Astrocyte of the hippocampus (primary cell): ENCODE results near the gene FGF18.
"Not testable (repeated sequence)": the region's sequence is repeated elsewhere in the genome, so short reads cannot be mapped to it uniquely, and the experiment has no call there.

Experiments
- DNase-seq: peaks from one replicate; pipeline ENCODE4 v3.0.0; 2011; ENCODE audit warnings: low read depth, low spot score

FGF18 gene, protein sequence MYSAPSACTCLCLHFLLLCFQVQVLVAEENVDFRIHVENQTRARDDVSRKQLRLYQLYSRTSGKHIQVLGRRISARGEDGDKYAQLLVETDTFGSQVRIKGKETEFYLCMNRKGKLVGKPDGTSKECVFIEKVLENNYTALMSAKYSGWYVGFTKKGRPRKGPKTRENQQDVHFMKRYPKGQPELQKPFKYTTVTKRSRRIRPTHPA

DNA sequence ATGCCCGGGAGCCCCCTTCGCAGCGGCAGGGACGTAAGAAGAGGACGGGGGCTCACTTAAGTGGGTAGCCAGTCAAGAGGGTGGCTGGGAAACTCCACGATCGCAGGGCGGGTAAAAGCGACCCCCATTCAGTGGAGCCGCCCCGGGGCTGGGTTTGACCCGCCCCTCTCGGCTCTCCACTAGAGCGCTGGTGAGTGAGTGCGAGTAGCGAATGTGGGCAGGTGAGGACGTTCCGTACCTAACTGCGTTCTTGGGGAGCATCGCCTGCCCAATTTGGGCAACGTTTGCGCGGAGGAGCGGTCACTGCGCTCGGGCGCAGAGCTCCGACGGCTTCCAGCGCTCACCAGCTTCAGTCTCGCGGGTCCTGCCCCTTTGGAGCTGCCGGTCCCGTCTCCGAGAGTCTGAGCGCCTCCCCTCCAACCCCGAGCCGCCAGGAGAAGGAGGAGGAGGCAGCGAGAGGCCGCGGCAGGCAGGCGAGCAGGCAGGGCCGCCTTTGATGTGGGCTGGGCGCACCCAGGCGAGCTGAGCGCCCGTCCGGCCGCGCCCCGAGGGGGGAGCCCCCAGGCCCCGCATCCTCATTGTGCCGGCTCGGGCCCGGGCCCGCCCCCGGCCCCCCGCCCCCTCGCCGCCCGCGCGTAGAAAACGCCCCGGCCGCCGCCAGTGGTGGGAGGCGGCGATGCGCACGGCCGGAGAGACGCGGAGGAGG lies at the start of gene FGF18:
TSS of gene FGF18 (plus strand) at position 666 of the 706 bp plus-strand sequence. CDS start 553 bp downstream, outside the sequence.
- peak; percentile 91 for DNase-seq

DNA sequence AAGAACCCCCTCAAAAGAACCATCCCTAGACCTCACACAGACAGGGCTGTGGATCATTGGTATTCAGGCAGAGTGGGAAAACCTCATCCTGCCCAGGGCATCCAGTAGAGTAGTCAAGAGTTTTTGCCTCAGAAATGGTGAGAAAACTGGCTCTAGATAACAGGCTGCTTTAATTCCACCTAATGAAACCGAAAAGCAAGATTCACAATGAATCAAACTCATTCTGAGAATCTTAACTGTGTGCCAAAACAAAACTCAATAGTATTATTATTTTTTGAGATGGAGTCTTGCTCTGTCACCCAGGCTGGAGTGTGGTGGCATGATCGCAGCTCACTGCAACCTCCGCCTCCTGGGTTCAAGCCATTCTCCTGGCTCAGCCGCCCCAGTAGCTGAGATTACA lies 49.5 kb upstream of the FGF18 start:
- DNase-seq: no peak

DNA sequence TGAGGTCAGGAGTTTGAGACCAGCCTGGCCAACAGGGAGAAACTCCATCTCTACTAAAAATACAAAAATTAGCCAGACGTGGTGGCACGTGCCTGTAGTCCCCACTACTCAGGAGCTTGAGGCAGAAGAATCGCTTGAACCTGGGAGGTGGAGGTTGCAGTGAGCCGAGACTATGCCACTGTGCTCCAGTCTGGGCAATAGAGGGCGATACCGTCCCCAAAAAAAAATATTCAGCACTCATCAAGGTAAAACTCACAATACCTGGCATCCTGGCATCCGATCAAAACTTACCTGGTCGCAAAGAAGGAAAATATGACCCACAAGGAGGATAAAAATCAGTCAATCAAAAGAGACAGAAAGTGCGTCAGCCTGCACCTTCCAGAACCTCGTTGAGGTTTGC lies 48.6 kb upstream of the FGF18 start:
- DNase-seq: not testable (repeated sequence)

DNA sequence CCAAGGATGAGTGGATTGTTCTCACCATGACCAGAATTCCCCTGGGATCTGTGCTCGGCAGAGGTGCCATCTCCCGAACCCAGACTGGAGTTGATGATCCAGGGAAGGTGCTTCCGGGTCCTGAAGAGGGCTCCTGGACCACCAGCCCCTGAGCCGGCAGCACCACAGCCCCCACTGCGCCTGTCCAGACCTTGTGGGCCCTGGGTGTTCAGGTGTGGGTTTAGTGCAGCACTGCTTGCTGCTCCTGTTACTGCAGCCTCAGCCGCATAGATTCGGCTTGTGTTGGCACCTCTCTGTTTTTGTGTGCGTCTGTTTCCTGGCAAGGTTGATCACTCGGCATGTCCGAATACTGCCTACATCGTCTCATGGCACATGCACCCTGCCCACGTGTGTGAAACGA lies 48.1 kb upstream of the FGF18 start:
- DNase-seq: no peak

DNA sequence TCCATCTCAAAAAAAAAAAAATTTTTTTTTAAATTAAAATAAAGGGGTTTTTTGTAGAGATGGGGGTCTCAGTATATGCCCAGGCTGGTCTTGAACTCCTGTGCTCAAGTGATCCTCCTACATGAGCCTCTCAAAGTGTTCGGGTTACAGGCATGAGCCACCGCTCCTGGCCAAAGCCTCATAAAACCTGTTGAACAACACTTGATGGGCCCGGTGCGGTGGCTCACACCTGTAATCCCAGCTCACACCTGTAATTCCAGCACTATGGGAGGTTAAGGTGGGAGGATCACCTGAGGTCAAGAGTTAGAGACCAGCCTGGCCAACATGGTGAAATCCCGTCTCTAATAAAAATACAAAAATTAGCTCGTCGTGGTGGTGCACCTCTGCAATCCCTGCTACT lies 39.5 kb upstream of the FGF18 start:
- no peak for DNase-seq

DNA sequence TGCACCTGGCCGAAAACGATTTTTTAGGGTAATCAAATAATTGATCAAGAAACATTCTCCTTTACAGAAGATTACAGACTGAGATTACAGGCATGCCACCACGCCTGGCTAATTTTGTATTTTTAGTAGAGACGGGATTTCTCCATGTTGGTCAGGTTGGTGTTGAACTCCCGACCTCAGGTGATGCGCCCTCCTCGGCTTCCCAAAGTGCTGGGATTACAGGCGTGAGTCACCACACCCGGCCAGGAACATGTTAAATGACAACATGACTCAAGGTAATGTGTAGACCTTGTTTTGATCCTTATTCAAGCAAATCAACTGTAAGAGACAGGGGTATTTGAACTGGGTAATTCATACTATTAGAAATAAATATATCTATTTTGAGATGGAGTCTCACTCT lies 35.0 kb upstream of the FGF18 start:
- not testable (repeated sequence) for DNase-seq

DNA sequence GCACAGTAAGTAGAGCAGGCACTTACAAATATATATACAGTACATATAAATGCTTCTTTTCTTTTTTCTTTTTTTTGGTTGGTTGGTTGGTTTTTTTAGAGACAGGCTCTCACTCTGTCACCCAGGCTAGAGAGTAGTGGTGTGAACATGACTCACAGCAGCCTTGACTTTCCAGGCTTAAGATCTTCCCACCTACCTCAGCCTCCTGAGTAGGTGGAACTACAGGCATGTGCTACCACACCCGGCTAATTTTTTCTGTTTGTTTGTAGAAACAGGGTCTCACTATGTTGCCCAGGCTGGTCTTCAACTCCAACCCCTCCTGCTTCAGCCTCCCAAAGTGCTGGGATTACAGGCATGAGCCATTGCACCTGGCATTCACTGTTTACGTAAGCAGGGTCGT lies 34.4 kb upstream of the FGF18 start:
- DNase-seq: not testable (repeated sequence)

DNA sequence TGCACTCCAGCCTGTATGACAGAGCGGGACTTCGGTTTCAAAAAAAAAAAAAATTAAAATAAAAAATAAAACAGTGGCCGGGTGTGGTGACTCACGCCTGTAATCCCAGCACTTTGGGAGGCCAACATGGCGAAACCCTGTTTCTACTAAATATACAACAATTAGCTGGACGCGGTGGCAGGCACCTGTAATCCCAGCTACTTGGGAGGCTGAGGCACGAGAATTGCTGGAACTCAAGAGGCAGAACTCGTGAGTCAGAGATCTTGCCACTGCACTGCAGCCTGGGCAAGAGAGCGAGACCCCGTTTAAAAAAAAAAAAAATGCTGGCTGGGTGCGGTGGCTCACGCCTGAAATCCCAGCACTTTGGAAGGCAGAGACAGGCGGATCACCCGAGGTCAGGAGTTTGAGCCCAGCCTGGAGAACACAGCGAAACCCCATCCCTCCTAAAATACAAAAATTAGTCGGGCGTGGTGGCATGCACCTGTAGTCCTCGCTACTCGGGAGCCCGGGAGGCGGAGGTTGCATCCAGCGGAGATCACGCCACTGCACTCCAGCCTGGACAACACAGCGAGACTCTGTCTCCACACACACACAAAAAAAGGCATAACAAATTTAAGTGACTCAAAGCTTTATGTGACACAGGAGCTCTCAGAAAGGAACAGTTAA lies 33.3 kb upstream of the FGF18 start:
- DNase-seq: no peak

DNA sequence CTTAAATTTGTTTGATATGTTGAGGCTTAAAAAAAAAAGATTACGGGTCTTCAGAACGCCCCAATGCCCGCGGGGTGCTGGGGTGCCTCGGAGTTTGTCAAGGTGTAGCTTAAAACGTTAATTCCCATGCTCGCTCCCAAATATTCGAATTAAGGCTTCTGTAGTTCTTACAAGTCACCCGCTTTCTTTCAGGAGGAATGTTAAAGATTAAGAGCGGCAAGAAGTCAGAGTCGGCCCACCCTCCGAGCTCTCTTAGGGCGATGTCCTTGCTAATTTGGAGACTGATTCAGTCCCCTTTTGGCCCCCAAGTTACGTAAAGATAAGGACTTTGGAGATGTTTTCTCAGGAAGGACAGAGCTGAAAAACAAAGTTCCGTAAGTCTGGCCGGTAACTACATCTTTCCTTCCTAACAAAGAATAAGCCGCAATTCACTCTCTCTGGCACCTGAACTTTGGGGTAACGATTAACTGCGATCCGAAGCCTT lies 32.5 kb upstream of the FGF18 start:
- DNase-seq: no peak

DNA sequence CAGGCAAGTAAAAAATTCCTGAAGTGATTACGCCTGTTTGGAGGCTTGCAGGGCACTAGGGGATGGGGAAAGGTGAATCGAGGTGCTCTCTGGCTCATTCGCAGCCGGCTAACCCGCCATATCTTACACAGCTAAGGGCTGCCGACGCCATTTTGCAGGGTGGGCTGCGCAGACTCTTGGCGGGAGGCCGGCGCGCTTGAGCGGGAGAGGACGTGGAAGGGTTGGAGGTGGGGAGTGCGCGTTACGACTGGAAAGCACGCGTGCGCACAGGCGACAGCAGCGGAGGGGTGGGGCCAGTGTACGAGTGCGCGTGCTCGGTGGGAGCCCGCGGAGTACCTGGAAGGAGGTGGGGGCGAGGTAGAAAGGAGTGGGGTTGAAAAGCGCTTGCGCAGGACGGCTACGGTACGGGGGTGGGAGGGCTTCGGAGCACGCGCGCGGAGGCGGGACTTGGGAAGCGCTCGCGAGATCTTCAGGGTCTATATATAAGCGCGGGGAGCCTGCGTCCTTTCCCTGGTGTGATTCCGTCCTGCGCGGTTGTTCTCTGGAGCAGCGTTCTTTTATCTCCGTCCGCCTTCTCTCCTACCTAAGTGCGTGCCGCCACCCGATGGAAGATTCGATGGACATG lies 32.0 kb upstream of the FGF18 start, which contains the start of gene NPM1:
TSS of gene NPM1 (plus strand) at position 505 of the 625 bp plus-strand sequence. CDS start at position 605, 100 bp downstream.
- peak; percentile 100 for DNase-seq

DNA sequence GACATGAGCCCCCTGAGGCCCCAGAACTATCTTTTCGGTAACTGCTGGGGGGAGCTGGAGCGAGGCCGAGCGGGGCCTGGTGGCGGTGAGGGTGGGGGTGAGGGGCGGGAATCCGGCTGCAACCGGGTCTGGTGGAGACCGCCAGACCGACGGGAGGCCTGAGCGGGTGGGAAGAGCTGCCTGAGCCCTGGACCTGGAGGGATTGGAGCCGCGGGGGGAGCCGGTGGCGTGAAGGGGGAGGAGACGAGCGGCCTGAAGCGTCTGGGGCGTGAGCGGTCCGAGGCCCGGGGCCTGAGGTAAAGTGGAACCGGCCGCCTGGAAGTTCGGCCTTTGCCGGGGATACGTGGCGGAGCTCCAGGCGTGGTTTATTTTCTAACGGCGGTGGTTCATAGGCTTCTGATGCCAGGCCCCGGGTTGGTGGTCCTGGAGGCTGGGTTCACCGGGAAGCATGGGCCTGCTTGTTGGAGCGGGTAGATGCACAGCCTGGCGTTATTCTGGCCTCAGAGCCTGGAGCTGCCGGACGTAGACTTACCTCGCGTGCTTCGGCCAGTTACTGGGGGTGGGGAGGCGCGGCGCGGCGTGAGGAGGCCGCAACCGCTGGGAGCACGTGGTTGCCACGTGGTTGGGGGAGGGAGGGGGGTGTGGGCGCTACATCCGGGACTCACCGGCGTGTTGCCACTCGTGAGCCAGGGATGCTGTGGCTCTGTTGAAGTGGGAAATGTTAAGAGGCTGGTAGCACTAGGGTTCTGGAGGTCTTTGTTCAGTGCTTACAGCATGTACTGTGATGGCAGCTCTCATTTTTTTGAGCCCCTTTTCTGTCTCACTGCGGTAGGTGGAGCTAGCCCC lies 31.3 kb upstream of the FGF18 start:
- peak; percentile 90 for DNase-seq

DNA sequence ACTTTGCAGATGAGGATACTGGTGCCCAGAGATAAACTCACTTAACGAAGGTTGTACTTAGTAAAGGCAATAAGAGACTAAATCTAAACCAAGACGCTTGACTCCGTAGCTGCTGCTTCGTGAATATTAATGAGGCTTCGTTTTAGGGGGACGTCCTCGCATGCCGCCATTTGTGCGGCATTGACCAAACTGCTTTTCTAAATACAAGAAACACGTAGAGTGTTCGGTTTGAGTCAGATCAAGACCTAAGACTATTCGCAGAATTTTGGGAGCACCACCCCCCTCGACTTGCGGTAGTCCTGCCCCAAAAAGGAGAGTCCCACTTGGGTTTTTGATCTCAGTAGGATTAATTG lies 30.7 kb upstream of the FGF18 start:
- DNase-seq: no peak

DNA sequence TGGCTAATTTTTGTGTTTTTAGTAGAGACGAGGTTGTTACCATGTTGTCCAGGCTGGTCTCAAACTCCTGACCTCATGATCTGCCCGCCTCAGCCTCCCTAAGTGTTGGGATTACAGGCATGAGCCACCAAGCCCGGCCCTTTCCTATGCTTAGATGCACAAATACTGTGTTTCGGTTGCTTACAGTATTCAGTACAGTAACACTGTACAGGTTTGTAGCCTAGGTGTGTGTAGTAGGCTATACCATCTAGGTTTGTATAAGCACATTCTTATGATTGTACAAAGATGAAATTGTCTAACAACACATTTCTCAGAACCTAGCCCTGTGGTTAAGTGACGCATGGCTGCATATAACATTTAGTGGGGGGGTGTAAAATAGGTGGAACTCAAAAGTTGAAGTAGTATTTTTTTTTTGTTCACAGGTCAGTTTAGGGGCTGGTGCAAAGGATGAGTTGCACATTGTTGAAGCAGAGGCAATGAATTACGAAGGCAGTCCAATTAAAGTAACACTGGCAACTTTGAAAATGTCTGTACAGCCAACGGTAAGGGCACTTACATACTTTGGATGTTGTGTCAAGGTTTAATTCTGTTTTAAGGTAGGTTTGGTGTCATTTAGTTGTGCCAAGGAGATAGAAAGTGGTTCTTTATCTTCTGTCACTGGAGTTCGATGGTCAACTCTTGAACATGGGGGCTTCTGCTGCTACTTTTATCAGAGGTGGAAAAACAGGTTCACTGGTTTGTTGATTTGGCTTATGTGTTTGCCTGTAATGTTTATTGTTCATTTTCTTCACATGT lies 28.4 kb upstream of the FGF18 start:
- no peak for DNase-seq

DNA sequence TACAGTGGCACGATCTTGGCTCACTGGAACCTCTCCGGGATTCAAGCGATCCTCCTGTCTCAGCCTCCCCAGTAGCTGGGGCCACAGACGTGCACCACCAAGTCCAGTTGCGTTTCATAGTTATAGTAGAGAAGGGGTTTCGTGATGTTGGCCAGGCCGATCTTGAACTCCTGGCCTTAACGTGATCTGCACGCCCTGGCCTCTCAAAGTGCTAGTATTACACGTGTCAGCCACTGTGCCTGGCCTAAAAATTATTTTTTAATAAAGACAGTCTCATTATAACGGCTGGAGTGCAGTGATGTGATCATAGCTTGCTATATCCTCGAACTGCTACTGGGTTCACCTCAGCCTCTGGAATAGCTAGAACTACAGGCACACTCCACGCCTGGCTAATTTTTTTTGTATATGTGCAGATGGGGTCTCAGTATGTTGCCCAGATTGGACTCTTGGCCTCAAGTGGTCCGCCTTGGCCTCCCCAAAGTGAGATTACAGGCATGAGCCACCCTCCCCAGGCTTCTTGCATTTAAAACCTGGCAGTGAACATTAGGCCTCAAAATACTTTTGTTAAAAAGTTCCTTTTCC lies 27.4 kb upstream of the FGF18 start:
- no peak for DNase-seq

DNA sequence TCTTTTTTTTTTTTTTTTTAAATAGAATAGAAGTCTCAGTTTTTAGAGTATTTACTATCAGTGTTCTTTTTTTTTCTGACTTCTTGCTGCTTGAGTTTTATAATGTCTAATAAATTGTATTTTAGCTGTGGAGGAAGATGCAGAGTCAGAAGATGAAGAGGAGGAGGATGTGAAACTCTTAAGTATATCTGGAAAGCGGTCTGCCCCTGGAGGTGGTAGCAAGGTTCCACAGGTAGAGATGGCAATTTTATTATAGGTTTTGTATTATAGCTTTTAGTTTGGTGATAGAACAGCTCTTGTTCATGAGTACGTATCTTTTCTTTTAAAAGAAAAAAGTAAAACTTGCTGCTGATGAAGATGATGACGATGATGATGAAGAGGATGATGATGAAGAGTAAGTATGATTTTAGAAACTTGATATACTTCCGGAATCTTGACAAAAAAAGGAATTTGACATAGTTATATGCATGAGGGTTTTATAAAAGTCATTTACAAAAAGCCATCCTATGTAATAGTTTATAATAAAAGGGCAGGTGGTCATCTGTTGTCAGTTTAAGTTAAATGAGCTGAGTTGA lies 26.8 kb upstream of the FGF18 start:
- DNase-seq: no peak

DNA sequence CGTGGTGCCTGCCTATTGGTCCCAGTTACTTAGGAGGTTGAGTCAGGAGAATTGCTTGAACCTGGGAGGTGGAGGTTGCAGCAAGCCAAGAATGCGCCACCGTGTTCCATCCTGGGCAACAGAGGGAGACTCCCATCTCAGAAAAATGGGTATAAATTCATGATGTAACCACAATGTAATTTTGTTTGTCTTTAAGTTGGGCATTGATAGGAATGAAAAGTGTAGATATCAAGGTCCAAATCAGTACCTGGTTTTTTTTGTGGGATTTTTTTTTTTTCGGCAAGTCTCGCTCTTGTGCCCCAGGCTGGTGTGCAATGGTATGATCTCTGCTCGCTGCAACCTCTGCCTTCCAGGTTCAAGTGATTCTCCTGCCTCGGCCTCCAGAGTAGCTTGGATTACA lies 24.4 kb upstream of the FGF18 start:
- no peak for DNase-seq

DNA sequence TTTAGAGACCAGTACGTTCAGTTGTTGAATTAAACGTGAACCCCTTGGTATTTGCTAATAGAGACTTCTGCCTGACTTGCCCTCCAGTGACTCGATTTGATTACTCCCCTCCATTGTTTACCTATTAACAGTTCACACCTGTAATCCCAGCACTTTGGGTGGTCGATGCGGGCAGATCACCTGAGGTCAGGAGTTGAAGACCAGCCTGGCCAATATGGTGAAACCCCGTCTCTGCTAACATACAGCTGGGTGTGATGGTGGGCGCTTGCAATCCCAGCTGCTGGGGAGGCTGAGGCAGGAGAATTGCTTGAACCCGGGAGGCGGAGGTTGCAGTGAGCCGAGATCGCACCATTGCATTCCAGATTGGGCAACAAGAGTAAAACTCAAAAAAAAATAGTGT lies 22.9 kb upstream of the FGF18 start:
- not testable (repeated sequence) for DNase-seq

DNA sequence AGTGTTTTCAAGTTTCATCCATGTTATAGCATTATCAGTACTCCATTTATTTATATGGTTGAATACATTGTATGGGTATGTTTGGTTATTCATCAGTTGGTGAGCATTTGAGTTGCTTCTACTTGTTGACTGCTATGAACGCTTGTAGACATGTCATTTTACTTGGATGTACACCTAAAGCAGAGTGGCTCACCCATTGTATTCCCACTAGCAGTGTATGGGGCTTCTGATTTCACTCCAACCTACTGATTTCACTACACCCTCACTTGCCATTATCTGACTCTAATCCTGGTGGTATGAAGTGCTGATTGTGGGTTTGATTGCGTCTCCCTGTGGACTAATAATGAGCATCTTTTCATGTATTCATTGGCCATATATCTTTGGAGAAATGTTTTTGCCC lies 22.3 kb upstream of the FGF18 start:
- no peak for DNase-seq

DNA sequence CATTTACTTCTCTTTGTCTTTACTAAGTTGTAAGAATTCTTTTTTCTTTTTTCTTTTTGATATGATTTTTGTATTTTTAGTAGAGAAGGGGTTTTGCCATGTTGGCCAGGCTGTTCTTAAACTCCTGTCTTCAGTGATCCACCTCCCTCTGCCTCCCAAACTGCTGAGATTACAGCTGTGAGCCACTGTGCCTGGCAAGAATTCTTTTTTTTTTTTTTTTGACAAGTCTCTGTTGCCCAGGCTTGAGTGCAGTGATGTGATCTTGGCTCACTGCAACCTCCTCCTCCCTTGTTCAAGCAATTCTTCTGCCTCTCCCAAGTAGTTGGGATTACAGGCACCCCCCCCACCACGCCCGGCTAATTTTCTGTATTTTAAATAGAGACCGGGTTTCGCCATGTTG lies 21.8 kb upstream of the FGF18 start:
- DNase-seq: no peak

DNA sequence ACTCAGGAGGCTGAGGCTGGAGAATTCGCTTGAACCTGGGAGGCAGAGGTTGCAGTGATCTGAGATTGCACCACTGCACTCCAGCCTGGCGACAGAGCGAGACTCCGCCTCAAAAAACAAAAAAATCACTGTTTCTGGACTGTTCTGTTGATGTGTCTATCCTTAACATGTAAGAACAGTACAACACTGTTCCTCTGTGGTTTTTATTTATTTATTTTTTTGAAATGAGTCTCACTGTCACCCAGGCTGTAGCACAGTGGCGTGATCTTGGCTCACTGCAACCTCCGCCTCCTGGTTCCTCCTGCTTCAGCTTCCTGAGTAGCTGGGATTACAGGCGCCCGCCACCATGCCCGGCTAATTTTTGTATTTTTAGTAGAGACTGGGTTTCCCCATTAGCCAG lies 20.8 kb upstream of the FGF18 start:
- DNase-seq: not testable (repeated sequence)
